Activated CD8-positive, alpha-beta memory T cell treated with anti-CD3 and anti-CD28 coated beads for 1 hour (primary cell): Measurements from ENCODE around the gene PIP4P1.
A peak's percentile ranks its signal among the peaks of the same experiment; 100 is the strongest.
"Not testable (repeated sequence)": the region's sequence is repeated elsewhere in the genome, so short reads cannot be mapped to it uniquely, and the experiment has no call there.

Experiments
- DNase-seq, 2 donors: peaks; one replicate each; pipeline ENCODE4 v3.0.0-alpha.2; 2020; ENCODE audit warnings: low read depth in 1 of 2; ENCODE audit errors: extremely low read depth in 1 of 2

The PIP4P1 gene

DNA sequence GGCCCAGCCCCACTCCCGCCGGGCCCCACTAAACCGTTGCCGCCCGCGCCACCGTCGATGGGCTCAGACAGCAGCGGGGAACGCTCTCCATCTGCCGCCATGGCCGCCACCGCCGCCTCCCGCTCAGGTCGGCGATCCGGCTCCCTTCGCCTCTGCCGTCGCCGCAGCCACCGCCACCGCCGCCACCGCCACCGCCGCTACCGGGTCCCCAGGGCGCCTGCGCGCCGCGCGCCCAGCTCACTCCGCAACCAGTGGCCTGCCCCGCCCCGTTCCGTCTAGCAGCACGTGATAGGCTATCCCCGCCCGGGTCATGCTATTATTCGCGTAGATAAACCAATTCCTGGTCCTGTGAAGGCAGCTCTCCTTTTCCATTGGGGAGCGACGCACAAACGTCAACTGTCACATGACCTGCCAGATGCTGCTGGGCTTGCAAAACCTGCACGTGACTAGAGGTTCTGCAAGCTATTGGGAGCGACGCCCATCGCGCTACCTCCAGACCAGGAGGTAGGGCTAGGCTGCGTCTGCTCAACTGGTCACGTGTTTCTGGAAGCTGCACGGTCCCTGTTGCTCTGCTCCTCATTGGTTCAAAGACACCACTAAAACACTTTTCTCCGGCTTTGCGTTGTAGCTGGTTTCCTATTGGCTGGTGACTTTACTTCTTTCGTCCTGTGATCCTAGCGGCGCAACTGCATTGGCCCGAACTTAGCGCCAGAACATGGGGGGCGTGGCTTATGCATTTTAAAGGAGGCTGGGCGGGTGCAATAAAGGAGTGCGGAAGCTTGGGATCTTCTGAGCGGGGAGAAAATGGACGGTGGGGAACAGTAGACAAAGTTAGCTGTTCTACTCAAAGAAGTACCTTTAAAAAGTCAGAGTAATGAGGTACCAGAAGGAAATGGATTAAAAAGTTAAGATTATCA lies at the start of gene PIP4P1:
Gene PIP4P1, minus strand, starts transcription at position 210 of the 917 bp plus-strand sequence. Its CDS starts 109 bp downstream, at position 101.
- peak; percentile 95 for DNase-seq

GRCh38 chr14:20508367-20508766 lies 47.1 kb upstream of the PIP4P1 start:
- no peak for DNase-seq

- not testable (repeated sequence) for DNase-seq
Observed at GRCh38 chr14:20507537-20507936, 46.3 kb upstream of the PIP4P1 start.

DNA sequence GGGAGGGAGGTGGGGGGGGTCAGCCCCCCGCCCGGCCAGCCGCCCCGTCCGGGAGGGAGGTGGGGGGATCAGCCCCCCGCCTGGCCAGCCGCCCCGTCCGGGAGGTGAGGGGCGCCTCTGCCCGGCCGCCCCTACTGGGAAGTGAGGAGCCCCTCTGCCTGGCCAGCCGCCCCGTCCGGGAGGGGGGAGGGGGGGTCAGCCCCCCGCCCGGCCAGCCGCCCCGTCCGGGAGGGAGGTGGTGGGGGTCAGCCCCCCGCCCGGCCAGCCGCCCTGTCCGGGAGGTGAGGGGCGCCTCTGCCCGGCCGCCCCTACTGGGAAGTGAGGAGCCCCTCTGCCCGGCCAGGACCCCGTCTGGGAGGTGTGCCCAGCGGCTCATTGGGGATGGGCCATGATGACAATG lies 45.5 kb upstream of the PIP4P1 start:
- not testable (repeated sequence) for DNase-seq

DNA sequence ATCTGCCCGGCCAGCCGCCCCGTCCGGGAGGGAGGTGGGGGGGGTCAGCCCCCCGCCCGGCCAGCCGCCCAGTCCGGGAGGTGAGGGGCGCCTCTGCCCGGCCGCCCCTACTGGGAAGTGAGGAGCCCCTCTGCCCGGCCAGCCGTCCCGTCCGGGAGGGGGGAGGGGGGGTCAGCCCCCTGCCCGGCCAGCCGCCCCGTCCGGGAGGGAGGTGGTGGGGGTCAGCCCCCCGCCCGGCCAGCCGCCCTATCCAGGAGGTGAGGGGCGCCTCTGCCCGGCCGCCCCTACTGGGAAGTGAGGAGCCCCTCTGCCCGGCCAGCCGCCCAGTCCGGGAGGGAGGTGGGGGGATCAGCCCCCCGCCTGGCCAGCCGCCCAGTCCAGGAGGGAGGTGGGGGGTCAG lies 45.0 kb upstream of the PIP4P1 start:
- DNase-seq, result not testable (repeated sequence)

DNA sequence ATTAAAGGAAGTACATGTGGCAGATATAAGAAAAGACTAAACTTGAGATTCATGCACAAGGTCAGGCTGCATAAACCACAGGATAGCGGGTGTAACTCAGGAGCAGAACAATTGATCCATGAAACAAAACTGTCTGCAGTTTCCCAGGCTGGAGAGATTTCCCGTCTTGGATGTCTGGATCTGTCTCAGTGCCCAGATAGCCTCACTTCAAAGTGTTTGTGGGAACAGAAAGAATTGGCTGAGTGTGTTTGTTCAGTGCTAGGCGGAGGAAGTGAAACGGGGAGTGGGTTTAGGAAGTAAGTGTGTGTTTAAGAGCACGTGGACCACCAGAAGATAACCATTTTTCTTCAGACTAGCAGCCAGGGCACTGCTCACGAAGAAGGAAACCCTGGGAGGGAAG lies 42.7 kb upstream of the PIP4P1 start:
- no peak for DNase-seq

- no peak for DNase-seq
Observed at GRCh38 chr14:20501346-20501745, 40.1 kb upstream of the PIP4P1 start.

DNA sequence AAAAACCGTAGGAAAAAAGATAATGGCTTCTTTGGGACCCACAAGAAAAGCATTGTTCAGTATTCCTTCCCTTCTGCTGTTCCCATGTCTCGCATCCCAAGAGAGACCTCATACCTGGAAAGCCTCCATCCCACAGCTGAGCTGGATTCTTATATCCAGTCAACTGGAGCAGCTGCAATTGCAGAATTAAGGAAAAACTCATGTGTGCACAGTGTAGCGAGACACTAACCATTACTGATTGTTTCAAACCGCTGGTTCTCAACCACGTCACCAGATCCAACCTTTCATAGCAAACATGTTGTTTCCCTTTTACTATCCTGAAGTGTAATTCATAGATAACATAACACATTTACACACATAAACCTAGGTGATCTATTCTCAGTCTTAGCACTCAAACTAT lies 38.6 kb upstream of the PIP4P1 start:
- no peak for DNase-seq

- no peak for DNase-seq
Observed at GRCh38 chr14:20499108-20499507, 37.9 kb upstream of the PIP4P1 start.

DNA sequence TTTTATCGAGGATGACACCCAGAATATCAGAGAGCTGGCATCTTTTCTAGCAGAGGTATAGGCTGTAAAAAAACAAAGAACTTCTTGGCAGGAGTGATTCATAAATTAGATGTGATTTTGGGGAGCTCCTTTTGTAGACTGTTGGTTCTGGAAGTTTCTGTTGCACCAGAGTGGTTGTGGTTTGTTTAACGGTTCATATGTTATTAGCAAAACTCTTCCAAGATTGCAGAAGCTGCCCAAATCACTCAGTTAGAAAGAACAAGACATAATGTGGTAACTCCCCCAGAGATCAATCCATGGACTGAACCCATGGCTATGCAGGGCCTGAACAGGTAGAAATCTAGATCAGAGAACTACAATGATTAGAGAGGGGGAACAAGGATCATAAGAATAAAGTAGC lies 37.4 kb upstream of the PIP4P1 start:
- no peak for DNase-seq

- no peak for DNase-seq
Observed at GRCh38 chr14:20494935-20495766, 33.9 kb upstream of the PIP4P1 start.

GRCh38 chr14:20493634-20494033 lies 32.4 kb upstream of the PIP4P1 start:
- no peak for DNase-seq

DNA sequence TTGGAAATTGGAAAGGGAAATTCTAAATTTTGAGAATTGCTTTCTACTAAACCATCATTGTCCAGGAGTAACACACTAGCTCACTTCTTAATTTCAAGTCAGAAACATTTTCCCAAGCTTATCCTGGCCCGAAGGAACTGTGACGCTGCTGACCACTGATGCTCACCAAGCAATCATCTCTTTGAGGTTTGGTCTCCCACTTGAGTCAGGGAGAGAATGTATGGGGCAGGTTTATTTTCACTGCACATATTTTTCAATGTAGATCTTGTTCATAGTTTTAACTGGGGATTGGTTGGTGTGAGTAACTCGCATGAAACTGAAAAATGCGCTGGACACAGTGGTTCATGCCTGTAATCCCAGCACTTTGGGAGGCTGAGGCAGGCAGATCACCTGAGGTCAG lies 31.3 kb upstream of the PIP4P1 start:
- no peak for DNase-seq

GRCh38 chr14:20490563-20490962 lies 29.3 kb upstream of the PIP4P1 start:
- no peak for DNase-seq

- DNase-seq, result no peak
Observed at GRCh38 chr14:20489093-20489994, 28.1 kb upstream of the PIP4P1 start.

GRCh38 chr14:20487396-20487725 lies 26.1 kb upstream of the PIP4P1 start:
- no peak for DNase-seq

DNA sequence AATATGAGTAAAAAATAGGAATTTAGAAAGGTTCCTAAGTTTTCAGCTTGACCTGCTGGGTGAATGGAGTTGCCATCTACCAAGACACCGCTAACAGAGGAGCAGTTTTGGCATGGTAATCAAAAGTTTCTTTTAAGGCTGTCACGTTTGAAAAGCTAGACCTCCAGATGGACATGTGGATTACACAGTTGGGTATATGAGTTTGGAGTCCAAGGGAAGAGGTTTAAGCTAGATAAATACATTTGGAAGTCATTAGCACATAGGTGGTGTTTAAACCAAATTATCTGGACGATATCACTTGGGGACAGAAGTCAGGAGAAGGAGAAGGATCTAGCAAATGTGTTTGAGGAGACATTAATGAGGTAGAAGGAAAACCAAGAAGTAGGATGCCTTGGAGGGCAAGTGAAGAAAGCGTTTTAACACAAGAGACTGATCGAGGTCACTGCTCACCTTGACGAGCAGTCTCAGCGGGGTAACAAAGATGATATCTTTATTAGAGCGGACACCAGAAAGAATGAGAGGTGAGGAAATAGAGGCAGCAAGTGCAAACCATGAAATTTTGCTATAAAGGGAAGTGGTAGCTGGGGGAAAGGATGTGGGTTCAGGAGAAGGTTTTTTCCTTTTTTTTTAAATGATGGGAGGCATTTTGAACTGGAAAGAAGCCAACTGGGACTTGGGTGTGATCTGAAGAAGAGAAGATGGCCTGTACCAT lies 25.6 kb upstream of the PIP4P1 start:
- DNase-seq, result no peak

DNA sequence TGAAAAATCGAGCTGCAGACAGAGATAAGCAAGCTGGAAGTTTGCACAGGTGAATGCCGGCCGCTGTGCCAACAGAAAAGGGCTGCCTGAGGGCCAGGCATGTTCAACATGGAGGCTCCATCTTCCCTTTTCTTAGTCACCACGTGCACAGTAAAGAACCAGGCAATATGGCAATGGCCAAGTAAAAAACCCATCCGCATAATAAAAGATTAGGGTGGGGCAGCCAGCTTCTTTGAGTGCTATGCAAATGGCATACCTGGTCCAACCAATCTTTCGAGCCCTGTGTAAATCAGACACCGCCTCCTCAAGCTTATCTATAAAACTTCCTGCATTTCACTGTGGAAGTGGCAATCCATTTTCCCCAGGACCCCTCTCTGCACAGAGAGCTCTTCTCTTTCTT lies 24.7 kb upstream of the PIP4P1 start:
- no peak for DNase-seq

DNA sequence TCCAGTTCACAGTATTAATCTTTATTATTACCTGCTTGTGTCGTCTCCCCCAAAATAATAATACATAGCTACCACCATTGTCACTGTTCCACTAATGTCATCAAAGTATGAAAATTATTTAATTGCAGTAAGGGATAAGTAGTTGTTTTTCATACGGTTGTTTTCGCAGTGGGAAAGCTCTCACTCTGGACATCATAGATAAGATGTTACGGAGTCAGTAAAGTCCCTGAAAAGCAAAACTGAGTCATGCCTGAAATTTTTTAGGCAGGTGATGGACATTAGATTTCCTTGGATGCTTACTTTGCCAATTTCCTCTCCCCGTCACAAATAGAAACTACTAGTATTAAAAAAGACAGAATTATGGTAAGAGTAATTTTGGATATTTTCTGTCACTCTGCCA lies 21.1 kb upstream of the PIP4P1 start:
- DNase-seq, result no peak

DNA sequence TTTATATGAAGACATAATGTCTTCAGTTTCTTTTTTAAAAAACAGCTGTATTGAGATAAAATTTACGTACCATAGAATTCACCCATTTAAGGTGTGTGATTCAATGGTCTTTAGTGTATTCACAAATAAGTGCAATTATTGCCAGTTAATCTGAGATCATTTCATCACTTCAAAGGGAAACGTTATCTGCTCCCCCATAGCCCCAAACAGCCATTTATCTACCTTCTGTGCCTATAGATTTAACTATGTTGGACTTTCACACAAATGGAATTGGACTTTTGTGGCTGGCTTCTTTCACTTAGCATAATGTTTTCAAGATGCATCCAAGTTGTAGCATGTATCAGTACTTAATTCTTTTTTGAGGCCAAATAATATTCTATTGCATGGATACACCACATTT lies 17.7 kb upstream of the PIP4P1 start:
- no peak for DNase-seq
